HepG2 (cell line): ENCODE data around the gene DCAF7. TPM values are rescaled to one million over a fixed set of nuclear protein-coding genes. Genes with fewer than 3 reads are reported as not detected.

Source experiments
- ATAC-seq: fragments of 200-7000 bp; cut with Tn5 transposase; 3 replicates; pipeline ENCODE4 v1.9.1; 2020; ENCODE audit warnings: mild to moderate bottlenecking, moderate library complexity
- BruUV-seq: library from RNA; stranded (reverse); fragments of 400-500 nt; replicated peaks from 2 replicates; lab custom pipeline; 2021; lab: Mats Ljungman, UMichigan
- CTCF ChIA-PET: fragments of 300-600 bp; formaldehyde crosslinking; extraction: SDS; loops from one replicate; lab custom pipeline; 2021; ENCODE audit warnings: low total read pairs, inconsistent platforms, low intra/inter-chr PET ratio; lab: Yijun Ruan, JAX
- POLR2A ChIA-PET: fragments of 350-600 bp; sonication (Branson Sonifier 250); formaldehyde crosslinking; loops from one replicate; lab custom pipeline; 2020; ENCODE audit warnings: antibody characterized with exemption, inconsistent platforms; lab: Yijun Ruan, JAX
- DNase-seq: peaks from one replicate; pipeline ENCODE4 v3.0.0-alpha.2; 2015; ENCODE audit warnings: low spot score
- FAIRE-seq: peaks from 3 replicates; lab custom pipeline; 2011; peaks lifted over from hg19 to GRCh38; lab: Jason Lieb, UNC
- H2AFZ ChIP-seq: one replicate; pipeline ENCODE4 v1.6.1; 2011; ENCODE audit warnings: low read length, inconsistent platforms
- H3K27ac ChIP-seq: fragments of 300-600 bp; 3 replicates; pipeline ENCODE4 v1.8.0; 2011; ENCODE audit warnings: mixed run types, mild to moderate bottlenecking, mixed read lengths, low read length, inconsistent platforms; ENCODE audit not compliant: insufficient read depth; ENCODE audit errors: extremely low read length
- H3K27me3 ChIP-seq, 2 experiments: fragments of 200-600 bp in 1 of 2; 2 replicates in 1 of 2; 3 replicates in 1 of 2; pipeline versions ENCODE4 v1.6.0 to v1.8.0; 2011; ENCODE audit warnings: low read length in 2 of 2, mild to moderate bottlenecking in 2 of 2, moderate library complexity in 2 of 2, inconsistent platforms in 1 of 2; ENCODE audit not compliant: insufficient read depth in 2 of 2, control insufficient read depth in 1 of 2
- H3K36me3 ChIP-seq, 2 experiments: fragments of 200-600 bp in 1 of 2; replicated peaks in 1 of 2; 2 replicates in 1 of 2; 3 replicates in 1 of 2; pipeline versions ENCODE4 v1.5.1 to v1.8.0; 2011; ENCODE audit warnings: low read length in 2 of 2, inconsistent platforms in 1 of 2; ENCODE audit not compliant: insufficient read depth in 2 of 2, control insufficient read depth in 1 of 2
- H3K4me1 ChIP-seq: 2 replicates; pipeline ENCODE4 v1.5.1; 2012; ENCODE audit warnings: low read length, inconsistent platforms; ENCODE audit not compliant: insufficient read depth
- H3K4me2 ChIP-seq: 2 replicates; pipeline ENCODE4 v1.6.0; 2011; ENCODE audit warnings: low read depth, low read length, inconsistent platforms
- H3K4me3 ChIP-seq, 3 experiments: fragments of 200-600 bp in 1 of 3; sonication (generic), shearing (Covaris generic) in 1 of 3; replicated peaks in 1 of 3; 2 replicates each; pipeline ENCODE4 v1.5.1; 2011 to 2016; ENCODE audit warnings: low read length in 3 of 3, inconsistent platforms in 2 of 3, low read depth in 2 of 3, mild to moderate bottlenecking in 2 of 3, control low read depth in 1 of 3, mixed read lengths in 1 of 3; ENCODE audit not compliant: insufficient read depth in 1 of 3
- H3K79me2 ChIP-seq: one replicate; pipeline ENCODE4 v1.6.1; 2011; ENCODE audit warnings: low read length, inconsistent platforms; ENCODE audit not compliant: insufficient read depth
- H3K9ac ChIP-seq: 2 replicates; pipeline ENCODE4 v1.6.0; 2011; ENCODE audit warnings: mild to moderate bottlenecking, low read depth, low read length, inconsistent platforms; ENCODE audit not compliant: insufficient read depth
- H3K9me3 ChIP-seq: 2 replicates; pipeline ENCODE4 v1.5.1; 2012; ENCODE audit warnings: mild to moderate bottlenecking, low read length
- H4K20me1 ChIP-seq: 2 replicates; pipeline ENCODE4 v1.6.0; 2011; ENCODE audit warnings: inconsistent platforms, mild to moderate bottlenecking, low read length, moderate library complexity; ENCODE audit not compliant: insufficient read depth
- ARNTL ChIP-seq: sonication (generic); formaldehyde crosslinking; IDR thresholded peaks from 2 replicates; pipeline ENCODE4 v1.4.0; 2020; ENCODE audit warnings: mild to moderate bottlenecking, missing genetic modification reagents
- CENPX ChIP-seq: sonication (generic); formaldehyde crosslinking; IDR thresholded peaks from 2 replicates; pipeline ENCODE4 v1.9.0; 2021; ENCODE audit warnings: mild to moderate bottlenecking, missing genetic modification reagents, moderate library complexity
- KAT8 ChIP-seq: IDR thresholded peaks from 2 replicates; pipeline ENCODE4 v1.6.1; 2016; ENCODE audit warnings: missing genetic modification reagents, missing compliant biosample characterization
- RBM39 ChIP-seq: fragments of 200-400 bp; formaldehyde crosslinking; IDR thresholded peaks from one replicate; pipeline ENCODE4 v1.6.1; 2018; ENCODE audit warnings: antibody characterized with exemption, mild to moderate bottlenecking, low read depth, low read length; ENCODE audit not compliant: poor library complexity, severe bottlenecking
- THRA ChIP-seq: sonication (generic); formaldehyde crosslinking; IDR thresholded peaks from 2 replicates; pipeline ENCODE4 v1.4.0; 2020; ENCODE audit warnings: missing genetic modification reagents, borderline replicate concordance
- ZBTB1 ChIP-seq: sonication (generic); formaldehyde crosslinking; IDR thresholded peaks from 2 replicates; pipeline ENCODE4 v1.4.0; 2020; ENCODE audit warnings: missing genetic modification reagents, borderline replicate concordance
- ZBTB33 ChIP-seq: sonication (generic); formaldehyde crosslinking; IDR thresholded peaks from 2 replicates; pipeline ENCODE4 v1.4.0; 2020; ENCODE audit warnings: missing genetic modification reagents
- ZNF234 ChIP-seq: sonication (generic); formaldehyde crosslinking; conservative IDR thresholded peaks from 2 replicates; pipeline ENCODE4 v1.5.1; 2020; ENCODE audit warnings: mild to moderate bottlenecking, missing genetic modification reagents
- ZNF644 ChIP-seq: IDR thresholded peaks from 2 replicates; pipeline ENCODE4 v1.6.1; 2016; ENCODE audit warnings: low read depth
- WGBS: methylation state at CpG from one replicate; pipeline ENCODE4 v1.1.6; 2017; ENCODE audit warnings: low lambda C conversion rate; 5-methylcytosine and 5-hydroxymethylcytosine counted together
- in situ Hi-C: cut with HindIII; loops from 2 replicates; pipeline ENCODE4 v1.10.0; 2017; ENCODE audit warnings: low pct_unique_long_range_greater_than_20kb; ENCODE audit not compliant: extremely low pct_ligation_motif_present
- intact Hi-C: fragments of 100-400 bp; cut with micrococcal nuclease; formaldehyde crosslinking; loops from one replicate; pipeline ENCODE4 v1.10.0; 2022; ENCODE audit not compliant: unreplicated experiment
- polyA plus RNA-seq, 8 experiments: library from polyadenylated mRNA; depleted of rRNA in 3 of 8; stranded (reverse) in 7 of 8; unstranded in 1 of 8; fragments of >200 nt; fragmentation: Illumina TruSeq in 4 of 8; extraction: Trizol in 4 of 8; gene quantifications; 2 replicates each; pipeline versions ENCODE4 v1.2.1 to v1.2.3, GENCODE V29; 2011 to 2016; ENCODE audit warnings: low read depth in 4 of 8, missing spikeins in 1 of 8, mixed read lengths in 1 of 8; ENCODE audit not compliant: insufficient read depth in 1 of 8
- total RNA-seq, 5 experiments: library from RNA; depleted of rRNA; stranded (reverse); fragments of >200 nt; fragmentation: Illumina TruSeq; extraction: Trizol; gene quantifications; 2 replicates each; pipeline ENCODE4 v1.2.3, GENCODE V29; 2016; ENCODE audit warnings: low read depth in 1 of 5
- TF ChIP-seq, protein P1 (sequence below): sonication (generic); formaldehyde crosslinking; conservative IDR thresholded peaks from 2 replicates; pipeline ENCODE4 v1.4.0; 2020; ENCODE audit warnings: mild to moderate bottlenecking, missing genetic modification reagents, moderate library complexity
- TF ChIP-seq, protein P2 (sequence below): sonication (generic); formaldehyde crosslinking; IDR thresholded peaks from 2 replicates; pipeline ENCODE4 v1.8.1; 2023; ENCODE audit warnings: mild to moderate bottlenecking, missing genetic modification reagents

DCAF7 gene
- total and polyA plus RNA-seq, 2 of the 13 experiments (the other 11 are each of a cell fraction or from before 2014, with no cell fraction given), result 55.2 to 73.4 TPM

- Histone ChIP-seq H3K79me2 (peaks cover 39% of the 10 kb centered on the region), H3K4me2 (peak overlapping the region; percentile 85), H3K27ac (no peak overlapping the region), H3K4me1 (peaks cover 47% of the 10 kb centered on the region), H3K4me3 (no peak overlapping the region), H3K36me3 (0 out of 5 replicates have a peak, but pooled peaks cover 0 to 3% of the 10 kb centered on the region in 2 experiments), H3K9me3 (no peaks in the 10 kb centered on the region), H3K9ac (no peak overlapping the region), H4K20me1 (peaks cover 7% of the 10 kb centered on the region; the same call in 1 of the 2 replicates), H2AFZ (no peak overlapping the region), H3K27me3 (no peaks in the 10 kb centered on the region)
- BruUV-seq, result no TSS peak
- DNase-seq (no peak), ATAC-seq (no peak), FAIRE-seq (no peak)
- 100% methylated on average over 1 of the region's 1 CpG for WGBS
- CTCF ChIA-PET, result no interaction called here
- in situ Hi-C loops, result no loop called here
- intact Hi-C loops, result loop anchor here (5.0 kb wide), 1 partner anchor 53 kb away; no protein-coding TSS in a partner anchor
- TF ChIP-seq ZBTB33 (no peak), KAT8 (CRISPR knock-in tag) (no peak), ZNF234 (no peak), ZNF644 (CRISPR knock-in tag) (no peak), RBM39 (no peak), THRA (CRISPR knock-in tag) (no peak), CENPX (no peak), ARNTL (no peak), ZBTB1 (CRISPR knock-in tag) (no peak)
- TF ChIP-seq, protein P1, sequence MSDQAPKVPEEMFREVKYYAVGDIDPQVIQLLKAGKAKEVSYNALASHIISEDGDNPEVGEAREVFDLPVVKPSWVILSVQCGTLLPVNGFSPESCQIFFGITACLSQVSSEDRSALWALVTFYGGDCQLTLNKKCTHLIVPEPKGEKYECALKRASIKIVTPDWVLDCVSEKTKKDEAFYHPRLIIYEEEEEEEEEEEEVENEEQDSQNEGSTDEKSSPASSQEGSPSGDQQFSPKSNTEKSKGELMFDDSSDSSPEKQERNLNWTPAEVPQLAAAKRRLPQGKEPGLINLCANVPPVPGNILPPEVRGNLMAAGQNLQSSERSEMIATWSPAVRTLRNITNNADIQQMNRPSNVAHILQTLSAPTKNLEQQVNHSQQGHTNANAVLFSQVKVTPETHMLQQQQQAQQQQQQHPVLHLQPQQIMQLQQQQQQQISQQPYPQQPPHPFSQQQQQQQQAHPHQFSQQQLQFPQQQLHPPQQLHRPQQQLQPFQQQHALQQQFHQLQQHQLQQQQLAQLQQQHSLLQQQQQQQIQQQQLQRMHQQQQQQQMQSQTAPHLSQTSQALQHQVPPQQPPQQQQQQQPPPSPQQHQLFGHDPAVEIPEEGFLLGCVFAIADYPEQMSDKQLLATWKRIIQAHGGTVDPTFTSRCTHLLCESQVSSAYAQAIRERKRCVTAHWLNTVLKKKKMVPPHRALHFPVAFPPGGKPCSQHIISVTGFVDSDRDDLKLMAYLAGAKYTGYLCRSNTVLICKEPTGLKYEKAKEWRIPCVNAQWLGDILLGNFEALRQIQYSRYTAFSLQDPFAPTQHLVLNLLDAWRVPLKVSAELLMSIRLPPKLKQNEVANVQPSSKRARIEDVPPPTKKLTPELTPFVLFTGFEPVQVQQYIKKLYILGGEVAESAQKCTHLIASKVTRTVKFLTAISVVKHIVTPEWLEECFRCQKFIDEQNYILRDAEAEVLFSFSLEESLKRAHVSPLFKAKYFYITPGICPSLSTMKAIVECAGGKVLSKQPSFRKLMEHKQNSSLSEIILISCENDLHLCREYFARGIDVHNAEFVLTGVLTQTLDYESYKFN (CRISPR knock-in tag), result no peak
- TF ChIP-seq, protein P2, sequence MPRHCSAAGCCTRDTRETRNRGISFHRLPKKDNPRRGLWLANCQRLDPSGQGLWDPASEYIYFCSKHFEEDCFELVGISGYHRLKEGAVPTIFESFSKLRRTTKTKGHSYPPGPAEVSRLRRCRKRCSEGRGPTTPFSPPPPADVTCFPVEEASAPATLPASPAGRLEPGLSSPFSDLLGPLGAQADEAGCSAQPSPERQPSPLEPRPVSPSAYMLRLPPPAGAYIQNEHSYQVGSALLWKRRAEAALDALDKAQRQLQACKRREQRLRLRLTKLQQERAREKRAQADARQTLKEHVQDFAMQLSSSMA (CRISPR knock-in tag), result no peak
- POLR2A ChIA-PET, result no interaction called here
These were observed 74.2 kb downstream of the DCAF7 start for GRCh38 chr17:63624531-63624880.
